NCI-H460 (cell line): ENCODE results near the gene LONP2. TPM values are rescaled to one million over a fixed set of nuclear protein-coding genes. Genes with fewer than 3 reads are reported as not detected.
A peak's percentile ranks its signal among the peaks of the same experiment; 100 is the strongest.
"Not testable (repeated sequence)": the region's sequence is repeated elsewhere in the genome, so short reads cannot be mapped to it uniquely, and the experiment has no call there.

ENCODE experiments used
- DNase-seq: peaks from one replicate; pipeline ENCODE4 v3.0.0-alpha.2; 2016; ENCODE audit warnings: low read depth; ENCODE audit errors: extremely low read depth
- total RNA-seq: library from RNA; depleted of rRNA; stranded (reverse); fragments of >200 nt; shearing (Covaris generic); gene quantifications from 2 replicates; pipeline ENCODE4 v1.2.3, GENCODE V29; 2014

The LONP2 gene
- total RNA-seq, 1 experiment from 2014 or later = 49.5 TPM

- no peak for DNase-seq
Observed at GRCh38 chr16:48329138-48329537, 85.0 kb downstream of the LONP2 start.

- DNase-seq = no peak
Observed at GRCh38 chr16:48330189-48330840, 86.2 kb downstream of the LONP2 start.

GRCh38 chr16:48330841-48331192 lies 86.7 kb downstream of the LONP2 start:
- no peak for DNase-seq

GRCh38 chr16:48332978-48333377 lies 88.9 kb downstream of the LONP2 start:
- no peak for DNase-seq

GRCh38 chr16:48334325-48334724 lies 90.2 kb downstream of the LONP2 start:
- DNase-seq = no peak

- DNase-seq = no peak
Observed at GRCh38 chr16:48335961-48336360, 91.9 kb downstream of the LONP2 start.

GRCh38 chr16:48340054-48340453 lies 96.0 kb downstream of the LONP2 start:
- DNase-seq = no peak

GRCh38 chr16:48342591-48342990 lies 98.5 kb downstream of the LONP2 start:
- no peak for DNase-seq

- DNase-seq = no peak
Observed at GRCh38 chr16:48347191-48347865, 103.2 kb downstream of the LONP2 start.

- DNase-seq = no peak
Observed at GRCh38 chr16:48347980-48348379, 103.9 kb downstream of the LONP2 start.

GRCh38 chr16:48350736-48351135 lies 106.6 kb downstream of the LONP2 start:
- no peak for DNase-seq

GRCh38 chr16:48352648-48353390 lies 108.7 kb downstream of the LONP2 start:
- no peak for DNase-seq

GRCh38 chr16:48353565-48354163 lies 109.6 kb downstream of the LONP2 start:
- peak; percentile 69 for DNase-seq

GRCh38 chr16:48354385-48354784 lies 110.3 kb downstream of the LONP2 start:
- DNase-seq = not testable (repeated sequence)

- no peak for DNase-seq
Observed at GRCh38 chr16:48354877-48355855, 111.1 kb downstream of the LONP2 start.

GRCh38 chr16:48356633-48357376 lies 112.7 kb downstream of the LONP2 start:
- DNase-seq = no peak

- DNase-seq = no peak
Observed at GRCh38 chr16:48358419-48358818, 114.3 kb downstream of the LONP2 start.

- DNase-seq = no peak
Observed at GRCh38 chr16:48359983-48360382, 115.9 kb downstream of the LONP2 start.

GRCh38 chr16:48361012-48361411 lies 116.9 kb downstream of the LONP2 start:
- no peak for DNase-seq
